NCI-H2029 treated with DMSO at 0.1 percent for 48 hours (cell line): ENCODE results near the gene CIB4.
A peak's percentile ranks its signal among the peaks of the same experiment; 100 is the strongest.

Experiments used
- DNase-seq: peaks from one replicate; lab custom pipeline; 2025; lab: John Stamatoyannopoulos, UW

Gene CIB4

GRCh38 chr2:26640781-26641564 lies at the start of gene CIB4:
Gene CIB4 (minus strand): TSS chr2:26641366. CDS start chr2:26641314, 52 bp downstream.
- peak; percentile 47 for DNase-seq

GRCh38 chr2:26687801-26688200 lies 46.6 kb upstream of the CIB4 start:
- DNase-seq = peak; percentile 87

GRCh38 chr2:26687328-26687727 lies 46.2 kb upstream of the CIB4 start:
- DNase-seq = no peak

DNA sequence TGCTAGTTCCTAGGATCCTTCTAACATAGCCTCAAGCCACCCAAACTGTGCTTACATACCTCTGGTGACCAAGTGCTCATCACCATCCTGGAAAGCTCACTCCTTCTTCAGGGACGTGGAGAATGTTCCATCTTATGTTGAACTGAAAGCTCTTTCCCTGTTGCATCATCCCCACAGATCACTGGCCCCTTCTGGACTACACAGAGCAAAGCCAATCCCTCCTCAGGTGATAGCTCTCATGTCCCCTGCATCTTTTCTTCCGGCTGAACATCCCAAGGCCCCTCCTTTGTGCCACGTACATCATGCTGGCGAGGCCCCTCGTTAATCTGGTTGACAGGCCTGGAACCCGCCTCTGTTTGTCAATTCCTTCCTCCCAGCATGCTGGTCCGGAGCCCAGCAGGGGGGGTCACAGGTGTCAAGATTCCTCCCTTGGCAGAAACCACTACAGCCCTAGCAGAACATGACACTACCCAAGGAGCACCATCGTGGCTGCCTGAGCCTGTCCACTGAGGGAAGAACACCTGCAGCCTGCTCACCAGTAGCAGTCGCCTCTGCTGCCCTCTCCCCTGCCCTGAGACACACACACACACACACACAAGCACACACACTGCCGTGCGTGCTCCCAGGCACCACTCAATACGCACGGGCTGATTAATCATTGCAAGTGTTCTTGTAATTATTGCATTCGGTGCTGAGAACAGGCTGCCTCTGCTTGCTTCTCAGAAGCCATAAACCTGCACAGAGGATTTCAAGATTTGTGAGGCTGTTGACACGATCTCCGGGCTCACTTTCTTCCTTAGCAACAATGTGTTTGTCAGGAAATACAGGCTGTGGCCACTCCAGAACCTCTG lies 45.0 kb upstream of the CIB4 start:
- peak; percentile 44 for DNase-seq

- DNase-seq = no peak
Measured at GRCh38 chr2:26685341-26685740, 44.2 kb upstream of the CIB4 start.

- no peak for DNase-seq
Measured at GRCh38 chr2:26683583-26683982, 42.4 kb upstream of the CIB4 start.

DNA sequence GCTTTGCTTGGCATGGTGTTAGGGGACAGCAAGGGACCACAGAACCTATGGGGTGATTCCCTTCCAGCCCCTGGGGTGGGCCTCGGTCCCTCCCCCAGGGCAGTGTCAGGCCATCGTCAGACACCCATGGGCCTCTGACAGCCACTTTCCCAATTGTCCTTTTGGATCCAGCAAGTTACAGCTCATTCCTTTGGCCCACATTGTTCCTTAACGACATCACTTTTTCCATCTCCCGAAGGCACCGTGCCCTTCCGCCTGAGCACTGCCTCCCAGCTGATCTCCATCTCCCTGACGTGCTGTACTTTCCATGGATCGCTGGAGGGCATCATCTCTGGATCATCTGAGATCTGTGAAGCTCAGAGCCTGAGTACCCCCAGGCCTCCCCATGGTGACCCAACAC lies 41.0 kb upstream of the CIB4 start:
- no peak for DNase-seq

DNA sequence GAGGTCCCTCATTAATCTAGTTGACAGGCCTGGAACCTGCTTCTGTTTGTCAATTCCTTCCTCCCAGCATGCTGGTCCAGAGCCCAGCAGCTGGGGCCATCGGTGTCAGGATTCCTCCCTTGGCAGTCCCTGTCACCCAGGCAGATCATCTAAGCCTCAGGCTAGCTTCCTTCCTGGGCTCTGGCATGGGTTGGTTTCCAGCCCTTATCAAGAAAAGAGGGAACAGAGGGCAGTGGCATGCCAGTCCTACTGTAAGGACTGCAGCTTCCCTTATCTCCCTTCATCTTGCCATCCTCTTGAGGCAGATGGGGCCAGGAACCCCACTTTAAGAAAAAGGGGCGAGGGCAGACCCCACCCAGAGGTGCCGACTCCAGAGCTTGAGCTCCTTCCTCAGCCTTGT lies 40.5 kb upstream of the CIB4 start:
- DNase-seq = no peak

DNA sequence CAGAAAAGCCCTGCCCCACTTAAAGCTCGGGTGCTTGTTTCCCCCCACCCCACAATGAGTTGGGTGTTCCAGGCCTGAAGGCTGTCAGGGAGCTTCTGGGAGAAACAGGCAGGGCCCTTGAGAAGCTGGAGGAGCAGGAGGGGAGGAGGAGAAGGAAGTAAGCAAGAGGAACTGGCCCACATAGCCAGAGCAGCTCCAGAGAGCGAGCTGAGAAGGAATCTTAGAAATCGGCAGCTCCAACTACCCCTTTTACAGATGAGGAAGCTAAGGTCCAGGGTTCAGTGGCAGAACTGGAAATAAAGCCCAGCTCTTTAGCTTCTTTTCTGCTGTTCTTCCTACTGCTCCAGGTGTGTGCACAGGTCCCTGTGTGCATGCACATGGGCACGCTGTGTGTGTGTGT lies 38.7 kb upstream of the CIB4 start:
- DNase-seq = no peak

- DNase-seq = no peak
Measured at GRCh38 chr2:26678035-26678434, 36.9 kb upstream of the CIB4 start.

GRCh38 chr2:26675651-26676255 lies 34.6 kb upstream of the CIB4 start:
- no peak for DNase-seq

GRCh38 chr2:26674771-26675170 lies 33.6 kb upstream of the CIB4 start:
- DNase-seq = no peak

DNA sequence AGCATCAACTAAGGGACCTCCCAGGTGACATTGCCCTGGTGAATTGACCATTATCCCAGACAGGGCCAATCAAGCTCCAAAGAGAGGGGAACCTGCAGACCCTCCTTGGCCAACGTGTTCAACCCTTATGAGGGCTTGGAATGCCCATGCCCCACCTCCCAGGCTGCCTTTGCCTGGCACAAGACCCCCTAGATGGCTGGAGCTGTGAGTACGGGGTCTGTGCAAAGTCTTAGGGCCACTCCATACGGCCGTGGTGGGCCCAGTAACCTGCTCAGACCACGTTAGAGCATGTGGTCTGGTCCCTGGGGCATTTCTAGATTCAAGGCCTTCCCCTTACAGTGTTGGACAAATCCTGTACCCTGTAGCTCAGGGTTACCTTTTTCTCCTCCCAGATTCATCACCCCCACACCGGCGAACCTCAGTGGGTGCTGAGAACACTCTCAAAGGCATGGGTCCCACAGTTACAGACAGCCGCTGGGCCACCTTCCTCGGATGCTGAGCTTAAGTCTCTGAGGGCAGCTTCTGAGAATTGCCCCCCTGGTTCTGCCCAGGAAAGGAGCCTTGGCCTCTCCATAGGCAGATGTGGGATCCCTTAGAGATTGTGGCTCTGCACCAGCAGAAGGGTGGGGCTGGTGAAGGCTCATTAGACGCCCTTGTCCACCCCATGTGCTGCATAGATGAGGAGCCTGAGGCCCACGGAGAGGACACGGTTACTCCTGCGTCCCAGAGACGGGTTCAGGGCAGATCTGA lies 33.0 kb upstream of the CIB4 start:
- DNase-seq = no peak

DNA sequence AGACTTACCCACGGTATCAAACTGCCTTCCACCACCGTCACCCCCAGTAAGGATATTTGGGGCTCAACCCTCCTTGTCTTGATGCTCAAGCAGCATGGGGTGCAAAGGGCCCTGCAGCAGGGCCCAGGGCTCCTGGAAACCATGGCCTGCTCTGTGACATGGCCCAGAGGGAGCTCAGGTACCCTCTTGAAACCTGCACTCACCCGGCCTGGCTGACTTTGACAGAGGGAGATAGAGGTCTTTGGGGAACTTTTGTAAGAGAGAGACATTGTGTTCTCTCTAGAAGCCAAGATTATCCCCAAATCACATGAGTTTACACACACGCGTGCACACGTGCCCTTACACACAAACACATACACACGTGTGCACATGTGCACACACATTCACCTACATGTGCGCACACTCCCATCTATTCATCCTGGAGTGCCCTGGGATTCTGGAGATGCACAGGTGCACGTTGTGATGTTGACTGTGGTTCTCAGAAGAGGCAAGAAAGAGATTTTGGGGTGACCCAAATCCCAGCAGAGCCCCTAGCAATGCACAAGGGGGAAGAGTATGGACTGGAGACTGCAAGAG lies 31.7 kb upstream of the CIB4 start:
- DNase-seq = no peak

DNA sequence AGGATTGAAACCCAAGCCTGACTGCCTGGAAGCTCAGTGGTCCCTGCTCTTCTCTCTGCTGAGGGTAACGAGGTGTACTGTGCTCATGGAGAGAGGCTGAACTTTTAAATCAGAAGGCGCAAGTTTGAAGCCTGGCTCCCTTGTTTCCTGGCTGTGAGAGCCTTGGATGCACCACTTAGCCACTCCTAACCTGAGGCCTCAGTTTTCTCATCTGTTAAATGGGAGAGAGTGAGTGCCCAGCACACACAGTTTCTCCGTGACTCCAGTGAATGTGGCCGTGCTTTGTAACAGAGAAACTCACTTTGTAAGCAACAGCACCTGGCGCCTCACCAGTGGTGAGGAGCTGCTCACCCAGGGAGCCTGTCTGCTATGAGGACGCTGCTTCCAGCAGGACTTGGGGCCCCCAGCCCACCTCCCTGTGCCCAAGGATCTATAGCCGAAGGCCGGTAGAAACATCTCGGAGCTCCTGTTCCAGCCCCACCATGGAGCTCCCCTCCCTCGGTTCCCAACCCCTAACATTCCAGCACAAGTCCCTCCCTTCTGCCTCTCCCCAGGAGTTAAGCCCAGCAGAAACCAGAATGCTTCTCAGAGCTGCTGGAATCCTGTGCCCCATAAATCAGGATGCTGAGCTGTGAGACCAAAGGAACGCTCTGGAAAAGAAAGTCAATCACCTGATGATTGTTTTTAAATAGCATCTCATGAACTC lies 31.1 kb upstream of the CIB4 start:
- no peak for DNase-seq

- no peak for DNase-seq
Measured at GRCh38 chr2:26671691-26672090, 30.5 kb upstream of the CIB4 start.

GRCh38 chr2:26670931-26671460 lies 29.8 kb upstream of the CIB4 start:
- DNase-seq = no peak

- no peak for DNase-seq
Measured at GRCh38 chr2:26670171-26670570, 29.0 kb upstream of the CIB4 start.

DNA sequence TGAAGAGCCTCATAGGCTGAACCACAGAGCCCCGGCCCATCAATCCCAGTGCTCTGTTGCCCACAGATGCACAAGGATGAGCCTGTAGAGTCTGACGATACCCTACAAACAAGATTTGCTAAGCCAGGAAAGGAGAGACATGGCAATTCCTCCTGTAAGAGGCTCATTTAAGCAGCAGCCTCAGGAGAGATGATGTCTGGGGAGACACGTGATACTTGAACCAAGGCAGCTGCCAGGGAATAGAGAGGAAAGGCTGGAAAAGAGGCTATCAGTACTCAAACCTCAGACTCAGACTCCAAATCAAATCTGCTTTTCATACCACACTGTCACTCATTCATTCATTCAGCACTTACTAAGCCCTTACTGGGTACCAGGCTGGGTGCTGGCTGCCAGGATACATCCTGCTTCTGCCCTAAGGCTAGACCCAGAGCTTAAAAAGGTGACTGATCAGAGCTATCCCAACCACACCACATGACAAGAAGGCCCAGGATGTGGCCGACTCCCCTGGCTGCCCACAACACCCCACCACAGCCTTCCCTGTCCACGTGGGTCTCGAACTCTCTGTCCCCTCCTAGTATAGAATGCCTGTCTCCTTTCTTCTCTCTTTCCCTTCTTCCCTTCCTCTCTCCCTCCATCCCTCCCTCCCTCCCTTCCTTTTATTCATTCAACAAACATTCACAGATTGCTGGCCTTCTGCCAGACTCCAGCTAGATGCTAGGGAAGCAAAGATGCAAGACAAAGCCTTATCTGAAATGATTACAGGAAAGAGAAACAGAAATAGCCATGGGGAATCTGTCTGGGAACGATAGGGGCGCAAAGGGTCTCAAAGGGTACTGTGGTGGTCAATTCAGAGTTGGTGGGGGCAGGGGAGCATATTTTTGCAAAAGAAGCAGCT lies 27.9 kb upstream of the CIB4 start:
- no peak for DNase-seq

- no peak for DNase-seq
Measured at GRCh38 chr2:26668041-26668440, 26.9 kb upstream of the CIB4 start.
